ENCODE results near the gene THAP7. TPM values are rescaled to one million over a fixed set of nuclear protein-coding genes. Genes with fewer than 3 reads are reported as not detected.

Gene THAP7
- total and polyA plus RNA-seq, 9 of the 15 experiments (the other 6 are each of a cell fraction or from before 2014, with no cell fraction given) = 7.9 to 263 (median 84.1) TPM

GRCh38 chr22:21032868-21033688 lies 31.2 kb upstream of the THAP7 start:
- Histone ChIP-seq H3K4me2 (ENCODE audit: insufficient read depth, low read length) (no peak overlapping the region), H3K4me1 (replicated peaks in 1 of 2; ENCODE audit: control insufficient read depth in 2 of 2, insufficient read depth in 2 of 2, low read length in 2 of 2) (peaks cover 9 to 50% of the 10 kb centered on the region in 2 experiments), H3K27ac (ENCODE audit: extremely low read depth, low read depth, low read length) (no peak overlapping the region), H3K9me1 (ENCODE audit: control insufficient read depth, insufficient read depth, low read length) (peaks cover 4% of the 10 kb centered on the region), H3K79me2 (ENCODE audit: control insufficient read depth, insufficient read depth, low read length) (no peaks in the 10 kb centered on the region), H4K20me1 (replicated peaks; ENCODE audit: control insufficient read depth, insufficient read depth, low read length) (peaks cover 26% of the 10 kb centered on the region), H2AFZ (ENCODE audit: low read depth, low read length) (peak overlapping the region; percentile 14), H3K9ac (ENCODE audit: insufficient read depth in 1 of 2, low read depth in 2 of 2, low read length in 2 of 2) (peak overlapping the region in 1 of 2 experiments; percentile 0; a peak in 1 of 4 replicates), H3K9me3 (replicated peaks; ENCODE audit: control insufficient read depth, insufficient read depth, low read depth, low read length) (no peaks in the 10 kb centered on the region), H3K4me3 (no peak overlapping the region), H3K27me3 (ENCODE audit: control insufficient read depth in 2 of 2, insufficient read depth in 2 of 2, low read length in 2 of 2) (peaks cover 37 to 53% of the 10 kb centered on the region in 2 experiments; a peak in 4 of 5 replicates), H3K36me3 (ENCODE audit: control insufficient read depth, insufficient read depth, low read length) (no peaks in the 10 kb centered on the region)
- ChIA-PET CTCF (ENCODE audit: low intra/inter-chr PET ratio) (no interaction called here), POLR2A (interaction anchor here (0.5 to 10.2 kb wide), 12 partner anchors 10 to 870 kb away, joined by 3 to 120 read pairs (median 4); partner anchors contain the start of genes LRRC74B, LZTR1 and P2RX6)
- no TSS peak for BruUV-seq (replicated peaks)
- FAIRE-seq (no peak), DNase-seq (ENCODE audit: extremely low read depth in 1 of 4, low spot score in 3 of 4) (no peak), ATAC-seq (peak; percentile 11)
- intact Hi-C loops (cut with micrococcal nuclease) = no loop called here
- in situ Hi-C loops (cut with MboI) = no loop called here
- 26% methylated on average over 12 of the region's 12 CpGs for WGBS (ENCODE audit: insufficient coverage, low coverage, missing lambda C conversion rate)
- TF ChIP-seq FOS (IDR thresholded peaks at IDR 0.05; ENCODE audit: extremely low read depth, insufficient read length) = no peak
- TF ChIP-seq ZNF24 (IDR thresholded peaks at IDR 0.05) = no peak
- TF ChIP-seq MXI1 (IDR thresholded peaks at IDR 0.05; ENCODE audit: low read depth, low read length) = peak; percentile 27; the same call in 1 of the 2 replicates
- no peak for TF ChIP-seq SPI1 (IDR thresholded peaks at IDR 0.05; ENCODE audit: borderline replicate concordance, low read depth, low read length)
- TF ChIP-seq, protein P1, sequence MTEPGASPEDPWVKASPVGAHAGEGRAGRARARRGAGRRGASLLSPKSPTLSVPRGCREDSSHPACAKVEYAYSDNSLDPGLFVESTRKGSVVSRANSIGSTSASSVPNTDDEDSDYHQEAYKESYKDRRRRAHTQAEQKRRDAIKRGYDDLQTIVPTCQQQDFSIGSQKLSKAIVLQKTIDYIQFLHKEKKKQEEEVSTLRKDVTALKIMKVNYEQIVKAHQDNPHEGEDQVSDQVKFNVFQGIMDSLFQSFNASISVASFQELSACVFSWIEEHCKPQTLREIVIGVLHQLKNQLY (CRISPR knock-in tag; conservative IDR thresholded peaks at IDR 0.05) = 0 out of 4 replicates have a peak, but pooled peaks of 1 of the 2 experiments have one; percentile 53
- no peak for TF ChIP-seq SAFB (IDR thresholded peaks at IDR 0.05; ENCODE audit: borderline replicate concordance, low read depth, low read length)
- no peak for TF ChIP-seq BRCA1 (IDR thresholded peaks at IDR 0.05)
- TF ChIP-seq BRCA1 (CRISPR knock-in tag; IDR thresholded peaks at IDR 0.05) = 0 out of 2 replicates have a peak, but pooled peaks have one; percentile 23
- TF ChIP-seq NCOA6 (IDR thresholded peaks at IDR 0.05) = no peak
- TF ChIP-seq SREBF1 (IDR thresholded peaks at IDR 0.05; ENCODE audit: borderline replicate concordance, low read depth, low read length) = no peak
- TF ChIP-seq ZNF830 (CRISPR knock-in tag; IDR thresholded peaks at IDR 0.05) = 0 out of 2 replicates have a peak, but pooled peaks have one; percentile 69
- no peak for TF ChIP-seq TRIM28 (IDR thresholded peaks at IDR 0.05)
- 0 out of 2 replicates have a peak, but pooled peaks have one; percentile 51 for TF ChIP-seq PRMT5 (CRISPR knock-in tag; IDR thresholded peaks at IDR 0.05)
- TF ChIP-seq ZC3H8 (IDR thresholded peaks at IDR 0.05) = no peak
- no peak for TF ChIP-seq SRSF7 (optimal IDR thresholded peaks at IDR 0.05; ENCODE audit: low read depth, low read length)
- TF ChIP-seq, protein P2, sequence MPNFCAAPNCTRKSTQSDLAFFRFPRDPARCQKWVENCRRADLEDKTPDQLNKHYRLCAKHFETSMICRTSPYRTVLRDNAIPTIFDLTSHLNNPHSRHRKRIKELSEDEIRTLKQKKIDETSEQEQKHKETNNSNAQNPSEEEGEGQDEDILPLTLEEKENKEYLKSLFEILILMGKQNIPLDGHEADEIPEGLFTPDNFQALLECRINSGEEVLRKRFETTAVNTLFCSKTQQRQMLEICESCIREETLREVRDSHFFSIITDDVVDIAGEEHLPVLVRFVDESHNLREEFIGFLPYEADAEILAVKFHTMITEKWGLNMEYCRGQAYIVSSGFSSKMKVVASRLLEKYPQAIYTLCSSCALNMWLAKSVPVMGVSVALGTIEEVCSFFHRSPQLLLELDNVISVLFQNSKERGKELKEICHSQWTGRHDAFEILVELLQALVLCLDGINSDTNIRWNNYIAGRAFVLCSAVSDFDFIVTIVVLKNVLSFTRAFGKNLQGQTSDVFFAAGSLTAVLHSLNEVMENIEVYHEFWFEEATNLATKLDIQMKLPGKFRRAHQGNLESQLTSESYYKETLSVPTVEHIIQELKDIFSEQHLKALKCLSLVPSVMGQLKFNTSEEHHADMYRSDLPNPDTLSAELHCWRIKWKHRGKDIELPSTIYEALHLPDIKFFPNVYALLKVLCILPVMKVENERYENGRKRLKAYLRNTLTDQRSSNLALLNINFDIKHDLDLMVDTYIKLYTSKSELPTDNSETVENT (CRISPR knock-in tag; IDR thresholded peaks at IDR 0.05) = peak; percentile 54; the same call in 1 of the 2 replicates
